HepG2 (cell line): Measurements from ENCODE around the gene SNRNP200. TPM values are rescaled to one million over a fixed set of nuclear protein-coding genes. Genes with fewer than 3 reads are reported as not detected.

Experiments used
- ASH2L ChIP-seq: fragments of 300-600, 200-600 bp; sonication (generic); IDR thresholded peaks from 2 replicates; pipeline ENCODE4 v1.7.0; 2017; ENCODE audit warnings: low read depth, mild to moderate bottlenecking, moderate library complexity, mixed read lengths, low read length; ENCODE audit not compliant: insufficient read length
- ESRRA ChIP-seq: sonication (generic); formaldehyde crosslinking; IDR thresholded peaks from 2 replicates; pipeline ENCODE4 v1.5.1; 2020; ENCODE audit warnings: mild to moderate bottlenecking, low read depth, missing genetic modification reagents
- NR2F6 ChIP-seq, 2 experiments: IDR thresholded peaks; 2 replicates each; pipeline ENCODE4 v1.6.1; 2016; ENCODE audit warnings: antibody characterized with exemption in 1 of 2, mild to moderate bottlenecking in 1 of 2
- RAD21 ChIP-seq: fragments of 450-650 bp; formaldehyde crosslinking; IDR thresholded peaks from 2 replicates; pipeline ENCODE4 v1.5.0; 2020; ENCODE audit warnings: mild to moderate bottlenecking
- THYN1 ChIP-seq: sonication (generic); formaldehyde crosslinking; IDR thresholded peaks from 2 replicates; pipeline ENCODE4 v1.8.1; 2023; ENCODE audit warnings: low read depth, mild to moderate bottlenecking, moderate library complexity, missing genetic modification reagents, borderline replicate concordance
- ZNF766 ChIP-seq: sonication (generic); formaldehyde crosslinking; IDR thresholded peaks from 2 replicates; pipeline ENCODE4 v1.5.0; 2020; ENCODE audit warnings: missing genetic modification reagents, borderline replicate concordance
- ZNF781 ChIP-seq: sonication (generic); formaldehyde crosslinking; IDR thresholded peaks from 2 replicates; pipeline ENCODE4 v1.5.1; 2020; ENCODE audit warnings: borderline replicate concordance, mild to moderate bottlenecking, missing genetic modification reagents; ENCODE audit errors: not compliant biosample characterization
- polyA plus RNA-seq, 8 experiments: library from polyadenylated mRNA; depleted of rRNA in 3 of 8; stranded (reverse) in 7 of 8; unstranded in 1 of 8; fragments of >200 nt; fragmentation: Illumina TruSeq in 4 of 8; extraction: Trizol in 4 of 8; gene quantifications; 2 replicates each; pipeline versions ENCODE4 v1.2.1 to v1.2.3, GENCODE V29; 2011 to 2016; ENCODE audit warnings: low read depth in 4 of 8, missing spikeins in 1 of 8, mixed read lengths in 1 of 8; ENCODE audit not compliant: insufficient read depth in 1 of 8
- total RNA-seq, 5 experiments: library from RNA; depleted of rRNA; stranded (reverse); fragments of >200 nt; fragmentation: Illumina TruSeq; extraction: Trizol; gene quantifications; 2 replicates each; pipeline ENCODE4 v1.2.3, GENCODE V29; 2016; ENCODE audit warnings: low read depth in 1 of 5
- TF ChIP-seq, protein P1 (sequence below): sonication (generic); formaldehyde crosslinking; IDR thresholded peaks from 2 replicates; pipeline ENCODE4 v1.4.0; 2020; ENCODE audit warnings: missing genetic modification reagents, borderline replicate concordance
- TF ChIP-seq, protein P2 (sequence below): fragments of 450-650 bp; IDR thresholded peaks from 2 replicates; pipeline ENCODE4 v1.6.1; 2017; ENCODE audit warnings: mild to moderate bottlenecking
- TF ChIP-seq, protein P3 (sequence below): sonication (generic); formaldehyde crosslinking; conservative IDR thresholded peaks from 2 replicates; pipeline ENCODE4 v1.8.0; 2022; ENCODE audit warnings: mild to moderate bottlenecking, moderate library complexity, missing genetic modification reagents
- TF ChIP-seq, protein P4 (sequence below): sonication (generic); formaldehyde crosslinking; IDR thresholded peaks from 2 replicates; pipeline ENCODE4 v1.4.0; 2020; ENCODE audit warnings: missing genetic modification reagents
- TF ChIP-seq, protein P5 (sequence below): sonication (generic); formaldehyde crosslinking; IDR thresholded peaks from 2 replicates; pipeline ENCODE4 v1.4.0; 2020; ENCODE audit warnings: missing genetic modification reagents
- TF ChIP-seq, protein P6 (sequence below): sonication (generic); formaldehyde crosslinking; IDR thresholded peaks from 2 replicates; pipeline ENCODE4 v1.5.0; 2020; ENCODE audit warnings: missing genetic modification reagents

Gene SNRNP200
- total and polyA plus RNA-seq, 2 of the 13 experiments (the other 11 are each of a cell fraction or from before 2014, with no cell fraction given) = 99.0 to 232 TPM

DNA sequence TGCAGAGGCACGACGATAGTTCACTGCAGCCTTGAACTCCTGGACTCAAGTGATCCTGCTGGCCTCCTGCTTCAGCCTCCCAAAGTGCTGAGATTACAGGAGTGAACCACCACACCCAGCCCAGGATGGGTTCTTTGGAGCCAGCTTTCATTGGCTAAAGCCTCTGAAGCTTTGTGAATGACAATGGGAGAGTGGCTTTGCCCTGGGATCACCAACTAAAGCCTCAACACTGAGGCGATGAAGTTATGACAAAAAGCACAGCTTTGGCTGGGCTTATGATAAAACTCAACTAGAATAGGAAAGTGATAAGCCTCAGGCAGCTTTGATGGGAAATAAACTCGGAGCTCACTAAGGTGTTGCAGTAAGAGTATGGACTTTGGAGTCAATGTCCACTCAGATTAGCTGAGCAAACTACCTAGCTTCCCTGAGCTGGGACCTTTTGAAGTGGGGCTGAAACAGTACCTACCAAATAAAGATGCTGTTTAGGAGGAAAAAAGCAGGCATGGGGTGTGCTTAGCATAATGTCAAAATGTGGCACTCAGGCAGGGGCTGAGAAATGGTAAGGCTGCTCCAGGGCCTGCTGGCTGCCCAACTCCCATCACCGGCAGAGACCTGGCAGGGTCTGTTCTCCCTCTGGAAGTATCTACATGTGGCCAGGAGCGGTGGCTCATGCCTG, 43.9 kb downstream of the SNRNP200 start (continued):
- TF ChIP-seq, protein P1, sequence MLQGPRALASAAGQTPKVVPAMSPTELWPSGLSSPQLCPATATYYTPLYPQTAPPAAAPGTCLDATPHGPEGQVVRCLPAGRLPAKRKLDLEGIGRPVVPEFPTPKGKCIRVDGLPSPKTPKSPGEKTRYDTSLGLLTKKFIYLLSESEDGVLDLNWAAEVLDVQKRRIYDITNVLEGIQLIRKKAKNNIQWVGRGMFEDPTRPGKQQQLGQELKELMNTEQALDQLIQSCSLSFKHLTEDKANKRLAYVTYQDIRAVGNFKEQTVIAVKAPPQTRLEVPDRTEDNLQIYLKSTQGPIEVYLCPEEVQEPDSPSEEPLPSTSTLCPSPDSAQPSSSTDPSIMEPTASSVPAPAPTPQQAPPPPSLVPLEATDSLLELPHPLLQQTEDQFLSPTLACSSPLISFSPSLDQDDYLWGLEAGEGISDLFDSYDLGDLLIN (CRISPR knock-in tag) = no peak
- TF ChIP-seq ESRRA (CRISPR knock-in tag) (no peak), ASH2L (peak; percentile 68), NR2F6 (IDR thresholded peaks at IDR 0.05) (no peak), NR2F6 (CRISPR knock-in tag; IDR thresholded peaks at IDR 0.05) (peak; percentile 44; the same call in 1 of the 2 replicates), ZNF781 (CRISPR knock-in tag) (no peak), ZNF766 (CRISPR knock-in tag) (no peak), THYN1 (CRISPR knock-in tag) (no peak), RAD21 (CRISPR knock-in tag) (no peak)
- TF ChIP-seq, protein P2, sequence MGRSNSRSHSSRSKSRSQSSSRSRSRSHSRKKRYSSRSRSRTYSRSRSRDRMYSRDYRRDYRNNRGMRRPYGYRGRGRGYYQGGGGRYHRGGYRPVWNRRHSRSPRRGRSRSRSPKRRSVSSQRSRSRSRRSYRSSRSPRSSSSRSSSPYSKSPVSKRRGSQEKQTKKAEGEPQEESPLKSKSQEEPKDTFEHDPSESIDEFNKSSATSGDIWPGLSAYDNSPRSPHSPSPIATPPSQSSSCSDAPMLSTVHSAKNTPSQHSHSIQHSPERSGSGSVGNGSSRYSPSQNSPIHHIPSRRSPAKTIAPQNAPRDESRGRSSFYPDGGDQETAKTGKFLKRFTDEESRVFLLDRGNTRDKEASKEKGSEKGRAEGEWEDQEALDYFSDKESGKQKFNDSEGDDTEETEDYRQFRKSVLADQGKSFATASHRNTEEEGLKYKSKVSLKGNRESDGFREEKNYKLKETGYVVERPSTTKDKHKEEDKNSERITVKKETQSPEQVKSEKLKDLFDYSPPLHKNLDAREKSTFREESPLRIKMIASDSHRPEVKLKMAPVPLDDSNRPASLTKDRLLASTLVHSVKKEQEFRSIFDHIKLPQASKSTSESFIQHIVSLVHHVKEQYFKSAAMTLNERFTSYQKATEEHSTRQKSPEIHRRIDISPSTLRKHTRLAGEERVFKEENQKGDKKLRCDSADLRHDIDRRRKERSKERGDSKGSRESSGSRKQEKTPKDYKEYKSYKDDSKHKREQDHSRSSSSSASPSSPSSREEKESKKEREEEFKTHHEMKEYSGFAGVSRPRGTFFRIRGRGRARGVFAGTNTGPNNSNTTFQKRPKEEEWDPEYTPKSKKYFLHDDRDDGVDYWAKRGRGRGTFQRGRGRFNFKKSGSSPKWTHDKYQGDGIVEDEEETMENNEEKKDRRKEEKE = no peak
- TF ChIP-seq, protein P3, sequence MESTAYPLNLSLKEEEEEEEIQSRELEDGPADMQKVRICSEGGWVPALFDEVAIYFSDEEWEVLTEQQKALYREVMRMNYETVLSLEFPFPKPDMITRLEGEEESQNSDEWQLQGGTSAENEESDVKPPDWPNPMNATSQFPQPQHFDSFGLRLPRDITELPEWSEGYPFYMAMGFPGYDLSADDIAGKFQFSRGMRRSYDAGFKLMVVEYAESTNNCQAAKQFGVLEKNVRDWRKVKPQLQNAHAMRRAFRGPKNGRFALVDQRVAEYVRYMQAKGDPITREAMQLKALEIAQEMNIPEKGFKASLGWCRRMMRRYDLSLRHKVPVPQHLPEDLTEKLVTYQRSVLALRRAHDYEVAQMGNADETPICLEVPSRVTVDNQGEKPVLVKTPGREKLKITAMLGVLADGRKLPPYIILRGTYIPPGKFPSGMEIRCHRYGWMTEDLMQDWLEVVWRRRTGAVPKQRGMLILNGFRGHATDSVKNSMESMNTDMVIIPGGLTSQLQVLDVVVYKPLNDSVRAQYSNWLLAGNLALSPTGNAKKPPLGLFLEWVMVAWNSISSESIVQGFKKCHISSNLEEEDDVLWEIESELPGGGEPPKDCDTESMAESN = 0 out of 2 replicates have a peak, but pooled peaks have one; percentile 54
- TF ChIP-seq, protein P4, sequence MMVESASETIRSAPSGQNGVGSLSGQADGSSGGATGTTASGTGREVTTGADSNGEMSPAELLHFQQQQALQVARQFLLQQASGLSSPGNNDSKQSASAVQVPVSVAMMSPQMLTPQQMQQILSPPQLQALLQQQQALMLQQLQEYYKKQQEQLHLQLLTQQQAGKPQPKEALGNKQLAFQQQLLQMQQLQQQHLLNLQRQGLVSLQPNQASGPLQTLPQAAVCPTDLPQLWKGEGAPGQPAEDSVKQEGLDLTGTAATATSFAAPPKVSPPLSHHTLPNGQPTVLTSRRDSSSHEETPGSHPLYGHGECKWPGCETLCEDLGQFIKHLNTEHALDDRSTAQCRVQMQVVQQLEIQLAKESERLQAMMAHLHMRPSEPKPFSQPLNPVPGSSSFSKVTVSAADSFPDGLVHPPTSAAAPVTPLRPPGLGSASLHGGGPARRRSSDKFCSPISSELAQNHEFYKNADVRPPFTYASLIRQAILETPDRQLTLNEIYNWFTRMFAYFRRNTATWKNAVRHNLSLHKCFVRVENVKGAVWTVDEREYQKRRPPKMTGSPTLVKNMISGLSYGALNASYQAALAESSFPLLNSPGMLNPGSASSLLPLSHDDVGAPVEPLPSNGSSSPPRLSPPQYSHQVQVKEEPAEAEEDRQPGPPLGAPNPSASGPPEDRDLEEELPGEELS (CRISPR knock-in tag) = peak; percentile 39; the same call in 1 of the 2 replicates
- TF ChIP-seq, protein P5, sequence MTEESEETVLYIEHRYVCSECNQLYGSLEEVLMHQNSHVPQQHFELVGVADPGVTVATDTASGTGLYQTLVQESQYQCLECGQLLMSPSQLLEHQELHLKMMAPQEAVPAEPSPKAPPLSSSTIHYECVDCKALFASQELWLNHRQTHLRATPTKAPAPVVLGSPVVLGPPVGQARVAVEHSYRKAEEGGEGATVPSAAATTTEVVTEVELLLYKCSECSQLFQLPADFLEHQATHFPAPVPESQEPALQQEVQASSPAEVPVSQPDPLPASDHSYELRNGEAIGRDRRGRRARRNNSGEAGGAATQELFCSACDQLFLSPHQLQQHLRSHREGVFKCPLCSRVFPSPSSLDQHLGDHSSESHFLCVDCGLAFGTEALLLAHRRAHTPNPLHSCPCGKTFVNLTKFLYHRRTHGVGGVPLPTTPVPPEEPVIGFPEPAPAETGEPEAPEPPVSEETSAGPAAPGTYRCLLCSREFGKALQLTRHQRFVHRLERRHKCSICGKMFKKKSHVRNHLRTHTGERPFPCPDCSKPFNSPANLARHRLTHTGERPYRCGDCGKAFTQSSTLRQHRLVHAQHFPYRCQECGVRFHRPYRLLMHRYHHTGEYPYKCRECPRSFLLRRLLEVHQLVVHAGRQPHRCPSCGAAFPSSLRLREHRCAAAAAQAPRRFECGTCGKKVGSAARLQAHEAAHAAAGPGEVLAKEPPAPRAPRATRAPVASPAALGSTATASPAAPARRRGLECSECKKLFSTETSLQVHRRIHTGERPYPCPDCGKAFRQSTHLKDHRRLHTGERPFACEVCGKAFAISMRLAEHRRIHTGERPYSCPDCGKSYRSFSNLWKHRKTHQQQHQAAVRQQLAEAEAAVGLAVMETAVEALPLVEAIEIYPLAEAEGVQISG (CRISPR knock-in tag) = peak; percentile 30; the same call in 1 of the 2 replicates
- TF ChIP-seq, protein P6, sequence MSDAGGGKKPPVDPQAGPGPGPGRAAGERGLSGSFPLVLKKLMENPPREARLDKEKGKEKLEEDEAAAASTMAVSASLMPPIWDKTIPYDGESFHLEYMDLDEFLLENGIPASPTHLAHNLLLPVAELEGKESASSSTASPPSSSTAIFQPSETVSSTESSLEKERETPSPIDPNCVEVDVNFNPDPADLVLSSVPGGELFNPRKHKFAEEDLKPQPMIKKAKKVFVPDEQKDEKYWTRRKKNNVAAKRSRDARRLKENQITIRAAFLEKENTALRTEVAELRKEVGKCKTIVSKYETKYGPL (CRISPR knock-in tag) = no peak
